Measurements from ENCODE around the gene TPH2.
A peak's percentile ranks its signal among the peaks of the same experiment; 100 is the strongest.

The TPH2 gene

GRCh38 chr12:71967211-71967610 is 28.6 kb downstream of the TPH2 start:
- no peak for DNase-seq

DNA sequence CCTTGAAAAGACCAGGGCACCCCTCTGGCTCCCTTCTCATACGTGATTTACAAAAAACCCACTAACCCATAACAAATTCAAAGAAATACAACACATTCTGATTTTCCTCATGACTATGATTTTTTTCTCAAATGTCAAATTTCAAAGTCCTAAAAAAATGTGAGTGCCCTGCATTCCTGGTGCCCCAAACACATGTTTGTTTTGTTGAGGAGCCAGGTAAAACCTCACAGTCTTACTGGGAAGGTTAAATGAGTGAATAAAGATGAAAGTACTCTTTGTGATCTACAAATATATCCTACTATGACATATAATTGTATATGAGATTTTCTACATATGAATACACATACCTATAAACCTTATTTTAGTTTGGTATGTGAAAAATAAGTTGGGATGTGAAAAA is 30.7 kb downstream of the TPH2 start:
- no peak for DNase-seq

- no peak for DNase-seq
Measured at GRCh38 chr12:71970031-71970430, 31.4 kb downstream of the TPH2 start.

- DNase-seq = no peak
Measured at GRCh38 chr12:71972441-71973074, 33.9 kb downstream of the TPH2 start.

DNA sequence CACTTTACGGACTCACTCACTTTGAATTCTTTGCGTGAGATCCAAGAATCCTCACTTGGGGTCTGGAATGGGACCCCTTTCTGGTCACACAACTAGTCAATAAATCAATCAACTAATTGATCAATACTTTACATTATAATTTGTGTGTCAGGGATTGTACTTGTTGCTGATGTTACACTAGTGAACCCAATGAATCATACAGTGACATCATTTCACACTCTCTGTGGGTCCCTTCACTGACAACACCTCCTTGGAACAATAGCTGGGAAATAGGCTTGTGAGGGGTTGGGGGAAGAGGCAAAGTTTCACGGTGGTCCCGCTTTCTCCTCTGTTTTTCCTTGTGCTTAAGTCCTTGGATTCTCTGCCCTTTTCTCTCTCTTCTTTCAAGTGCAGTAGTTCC is 35.0 kb downstream of the TPH2 start:
- no peak for DNase-seq

DNA sequence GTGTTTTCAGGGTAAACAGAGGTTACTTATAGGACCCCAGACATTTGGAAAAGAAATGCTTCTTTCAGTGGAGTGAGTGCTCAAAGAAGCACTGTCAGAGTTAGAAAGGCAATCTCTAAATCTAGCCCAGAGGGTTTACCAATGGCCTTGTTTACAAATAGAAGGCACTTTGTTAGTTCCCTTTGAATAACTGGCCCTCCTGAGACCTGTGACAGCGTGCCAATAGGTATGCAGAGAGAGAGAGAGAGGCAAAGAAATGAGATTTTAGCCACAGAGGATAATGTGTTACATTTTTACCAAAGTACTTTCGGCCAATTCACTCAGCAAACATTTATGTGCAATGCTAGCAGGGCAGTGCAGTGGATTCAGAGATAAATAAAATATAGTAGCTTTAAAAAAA is 41.9 kb downstream of the TPH2 start:
- no peak for DNase-seq

DNA sequence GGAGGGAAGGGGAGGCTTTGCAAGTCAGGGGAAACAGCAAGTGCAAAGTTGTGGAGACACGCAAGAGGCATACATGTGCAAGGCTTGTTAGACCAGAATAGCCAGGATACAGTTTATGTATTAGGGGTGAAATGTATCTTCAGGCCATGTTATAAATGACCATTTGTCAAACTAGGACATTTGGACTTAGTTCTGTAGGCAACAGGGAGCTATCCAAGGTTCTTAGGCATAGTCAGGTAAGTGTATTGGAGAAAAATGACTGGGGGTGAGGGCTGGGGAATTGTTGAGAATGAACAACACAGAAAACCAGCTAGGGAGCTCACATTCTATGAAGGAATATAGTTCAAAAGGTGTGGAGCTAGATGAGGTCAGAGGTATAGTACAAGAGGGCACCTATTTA is 42.5 kb downstream of the TPH2 start:
- no peak for DNase-seq

GRCh38 chr12:71994715-71995114 is 56.1 kb downstream of the TPH2 start:
- DNase-seq = no peak

DNA sequence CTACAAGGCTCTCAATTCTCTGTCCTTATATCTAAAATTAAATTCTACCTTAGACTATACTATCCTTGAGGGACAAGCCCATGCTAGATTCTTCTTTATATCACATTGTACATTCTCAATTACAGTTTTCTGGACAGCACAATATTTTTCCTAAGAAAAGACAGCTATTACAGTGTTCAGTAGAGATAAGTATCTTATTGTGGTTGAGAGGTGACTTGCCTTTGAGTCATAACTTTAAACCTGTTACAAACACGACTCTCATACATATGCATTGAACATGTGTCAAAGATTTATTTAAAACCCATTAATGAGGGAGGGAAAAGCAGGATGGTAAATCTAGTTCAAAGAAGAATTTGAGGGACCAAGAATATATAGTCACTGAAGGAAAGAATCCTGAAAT is 61.1 kb downstream of the TPH2 start:
- DNase-seq = no peak

- DNase-seq = no peak
Measured at GRCh38 chr12:72000969-72001648, 62.5 kb downstream of the TPH2 start.

GRCh38 chr12:72006766-72007165 is 68.1 kb downstream of the TPH2 start:
- peak; percentile 40 for DNase-seq

- peak; percentile 72 for DNase-seq
Measured at GRCh38 chr12:72010356-72010755, 71.7 kb downstream of the TPH2 start.

- peak; percentile 61 for DNase-seq
Measured at GRCh38 chr12:72011374-72011773, 72.7 kb downstream of the TPH2 start.

- DNase-seq = no peak
Measured at GRCh38 chr12:72012874-72013273, 74.2 kb downstream of the TPH2 start.

- no peak for DNase-seq
Measured at GRCh38 chr12:72015895-72016294, 77.2 kb downstream of the TPH2 start.

- peak; percentile 72 for DNase-seq
Measured at GRCh38 chr12:72017054-72017651, 78.5 kb downstream of the TPH2 start.

DNA sequence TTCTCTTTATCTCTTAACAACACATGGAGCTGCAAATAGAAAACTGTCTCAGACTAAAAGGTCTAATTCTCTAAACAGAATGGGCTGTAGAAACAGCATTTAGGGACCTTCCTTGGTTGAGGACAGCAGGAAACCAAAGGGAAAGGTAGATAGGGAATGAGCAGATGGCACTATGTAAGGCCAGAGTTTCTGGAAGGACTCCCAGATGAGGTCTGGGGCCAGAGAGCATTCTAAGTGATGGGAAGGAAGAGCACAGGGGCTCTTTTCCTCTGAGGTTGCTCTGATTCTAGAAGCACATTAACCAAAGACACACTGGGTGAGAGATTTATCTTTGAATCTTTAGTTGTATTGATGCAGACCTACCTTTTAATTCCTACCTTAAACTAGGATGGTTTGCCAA is 79.4 kb downstream of the TPH2 start:
- no peak for DNase-seq

DNA sequence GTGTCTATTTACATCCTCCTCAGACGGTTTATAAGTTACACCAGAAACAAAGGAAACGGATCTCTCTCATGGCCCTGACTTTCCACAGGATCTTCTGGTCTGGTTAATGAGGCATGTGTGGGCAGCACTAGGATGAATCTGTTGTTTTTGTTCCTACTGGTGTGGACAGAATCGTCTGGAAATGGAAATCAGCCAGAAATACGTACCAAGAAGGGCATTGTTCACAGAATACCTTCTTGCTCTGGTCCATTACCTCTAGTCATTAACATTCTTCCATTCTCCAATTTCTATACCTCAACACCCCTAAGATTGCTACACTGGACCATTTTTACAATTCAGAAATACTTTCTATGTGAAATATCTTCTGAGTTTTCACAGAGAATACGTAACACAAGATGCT is 86.0 kb downstream of the TPH2 start:
- no peak for DNase-seq

GRCh38 chr12:72025524-72025923 is 86.9 kb downstream of the TPH2 start:
- no peak for DNase-seq

DNA sequence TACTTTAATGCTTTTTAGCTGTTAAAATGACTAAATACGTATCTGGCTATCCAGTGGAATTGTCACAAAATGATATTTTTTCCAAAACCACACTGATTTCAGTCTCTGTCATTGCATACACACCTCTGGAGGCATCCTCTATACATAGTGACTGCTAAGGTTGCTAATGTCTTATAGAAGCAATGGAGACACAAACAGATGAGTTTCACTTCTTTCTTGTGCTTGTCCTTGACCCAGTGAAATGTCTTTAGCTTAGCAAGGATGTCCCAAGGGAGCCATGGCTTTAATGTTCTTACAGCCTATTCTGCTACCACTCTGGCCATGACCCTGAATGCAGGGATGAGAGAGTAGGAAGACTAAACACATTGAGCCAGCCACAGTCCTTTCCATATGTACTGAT is 90.3 kb downstream of the TPH2 start:
- DNase-seq = no peak

- DNase-seq = no peak
Measured at GRCh38 chr12:72030277-72030676, 91.6 kb downstream of the TPH2 start.

DNA sequence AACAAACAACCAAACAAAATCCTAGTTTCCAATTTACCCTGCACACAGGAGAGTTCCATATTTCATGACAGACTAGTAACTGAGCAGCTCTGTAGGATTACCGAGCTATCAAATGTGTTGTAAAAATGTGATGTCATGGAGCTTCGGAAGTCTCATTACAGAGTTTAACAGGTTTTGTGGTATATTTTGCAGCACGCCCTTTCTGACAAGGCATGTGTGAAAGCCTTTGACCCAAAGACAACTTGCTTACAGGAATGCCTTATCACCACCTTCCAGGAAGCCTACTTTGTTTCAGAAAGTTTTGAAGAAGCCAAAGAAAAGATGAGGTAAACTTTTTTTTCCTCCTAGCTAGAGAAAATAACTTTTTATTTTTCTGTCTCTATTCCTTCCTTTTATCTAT is 92.4 kb downstream of the TPH2 start:
- no peak for DNase-seq

GRCh38 chr12:72033991-72034390 is 95.3 kb downstream of the TPH2 start:
- no peak for DNase-seq

DNA sequence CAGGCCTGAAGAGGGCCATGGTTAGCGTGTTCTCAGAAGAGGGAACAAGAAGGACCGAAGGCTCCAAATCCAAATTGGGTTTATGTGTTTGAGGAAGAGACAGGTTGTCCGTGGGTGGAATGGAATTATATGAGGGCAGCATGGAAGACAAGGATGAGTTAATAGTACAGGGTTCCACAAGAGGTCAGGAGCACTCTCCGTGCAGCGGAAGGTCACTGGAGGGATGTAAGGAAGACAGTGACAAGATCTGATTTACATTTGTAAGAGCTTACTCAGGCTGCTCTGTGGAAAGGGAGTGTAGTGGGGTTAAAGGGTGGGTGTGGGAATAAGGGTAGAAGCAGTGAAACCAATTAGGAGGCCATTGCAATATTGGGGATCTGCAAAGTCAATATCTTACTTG is 97.0 kb downstream of the TPH2 start:
- no peak for DNase-seq

- DNase-seq = no peak
Measured at GRCh38 chr12:72036393-72036792, 97.7 kb downstream of the TPH2 start.

Data from fibroblast of upper back skin (primary cell).